HCT116 (cell line): ENCODE data around the gene ECSCR. TPM values are rescaled to one million over a fixed set of nuclear protein-coding genes. Genes with fewer than 3 reads are reported as not detected.
A peak's percentile ranks its signal among the peaks of the same experiment; 100 is the strongest.

Experiments used
- ATAC-seq: fragments of 200-7000 bp; cut with Tn5 transposase; 2 replicates; pipeline ENCODE4 v1.9.1; 2020; ENCODE audit warnings: mild to moderate bottlenecking, moderate library complexity
- BruUV-seq: library from RNA; stranded (reverse); fragments of 400-500 nt; replicated peaks from 2 replicates; lab custom pipeline; 2021; lab: Mats Ljungman, UMichigan
- CTCF ChIA-PET: fragments of 300-600 bp; sonication (Branson Sonifier 250); formaldehyde crosslinking; loops from one replicate; lab custom pipeline; 2021; ENCODE audit warnings: antibody characterized with exemption; lab: Charles Lee
- POLR2A ChIA-PET: fragments of 300-600, 350-600 bp; sonication (Branson Sonifier 250); formaldehyde crosslinking; loops from one replicate; lab custom pipeline; 2021; ENCODE audit warnings: antibody characterized with exemption; lab: Charles Lee
- RAD21 ChIA-PET, 2 experiments: fragments of 300-600 bp; sonication (Branson Sonifier 250); formaldehyde crosslinking; loops; one replicate each; lab custom pipeline; 2023; ENCODE audit warnings: low total read pairs in 2 of 2; ENCODE audit not compliant: uncharacterized antibody in 2 of 2, unreplicated experiment in 2 of 2, low non-redundant PET in 1 of 2; lab: Charles Lee
- DNase-seq: peaks from one replicate; pipeline ENCODE4 v3.0.0-alpha.2; 2010; ENCODE audit warnings: low read depth, low spot score
- H2AFZ ChIP-seq: fragments of 200-600 bp; shearing (Covaris generic), sonication (generic); 2 replicates; pipeline ENCODE4 v1.6.1; 2017; ENCODE audit warnings: low read depth, mixed run types, mixed read lengths, antibody characterized with exemption, low read length; ENCODE audit not compliant: poor library complexity, severe bottlenecking
- H3K27ac ChIP-seq: 2 replicates; pipeline ENCODE4 v1.5.1; 2012; ENCODE audit warnings: low read depth, low read length
- H3K27me3 ChIP-seq: fragments of 200-600 bp; sonication (generic); 2 replicates; pipeline ENCODE4 v1.6.1; 2016; ENCODE audit warnings: mixed run types, low read length, mixed read lengths; ENCODE audit not compliant: insufficient read depth
- H3K36me3 ChIP-seq, 2 experiments: fragments of 200-500 bp in 1 of 2; fragments of 200-600 bp in 1 of 2; sonication (Bioruptor generic) in 1 of 2; sonication (generic) in 1 of 2; 2 replicates each; pipeline versions ENCODE4 v1.5.1 to v1.6.1; 2014 to 2016; ENCODE audit warnings: low read length in 2 of 2, inconsistent platforms in 1 of 2, mixed read lengths in 1 of 2, mixed run types in 1 of 2; ENCODE audit not compliant: insufficient read depth in 2 of 2, control insufficient read depth in 1 of 2
- H3K4me1 ChIP-seq, 2 experiments: fragments of 200-600 bp in 1 of 2; sonication (generic) in 1 of 2; 2 replicates each; pipeline versions ENCODE4 v1.5.1 to v1.6.1; 2012 to 2017; ENCODE audit warnings: low read length in 2 of 2, inconsistent platforms in 1 of 2, mild to moderate bottlenecking in 1 of 2, mixed read lengths in 1 of 2, mixed run types in 1 of 2, moderate library complexity in 1 of 2; ENCODE audit not compliant: insufficient read depth in 2 of 2, control insufficient read depth in 1 of 2
- H3K4me2 ChIP-seq: fragments of 200-600 bp; sonication (generic); 2 replicates; pipeline ENCODE4 v1.6.1; 2017; ENCODE audit warnings: mixed run types, low read length, mixed read lengths
- H3K4me3 ChIP-seq, 2 experiments: fragments of 200-600 bp in 1 of 2; sonication (generic) in 1 of 2; replicated peaks in 1 of 2; 2 replicates each; pipeline ENCODE4 v1.5.1; 2011 to 2016; ENCODE audit warnings: low read length in 2 of 2, control low read depth in 1 of 2, low read depth in 1 of 2, mild to moderate bottlenecking in 1 of 2, mixed read lengths in 1 of 2, mixed run types in 1 of 2
- H3K79me2 ChIP-seq: fragments of 200-600 bp; sonication (generic); 2 replicates; pipeline ENCODE4 v1.6.1; 2017; ENCODE audit warnings: mild to moderate bottlenecking, mixed run types, low read length, moderate library complexity, mixed read lengths; ENCODE audit not compliant: insufficient read depth
- H3K9ac ChIP-seq: fragments of 200-600 bp; sonication (generic); 2 replicates; pipeline ENCODE4 v1.6.1; 2016; ENCODE audit warnings: low read length, mixed read lengths
- H3K9me2 ChIP-seq: fragments of 200-600 bp; sonication (generic), shearing (Covaris generic); 2 replicates; pipeline ENCODE4 v1.6.1; 2017; ENCODE audit warnings: mixed run types, mild to moderate bottlenecking, moderate library complexity; ENCODE audit not compliant: insufficient read depth
- H3K9me3 ChIP-seq, 2 experiments: fragments of 200-500 bp in 1 of 2; fragments of 200-600 bp in 1 of 2; sonication (Bioruptor generic) in 1 of 2; sonication (generic) in 1 of 2; 2 replicates each; pipeline ENCODE4 v1.6.1; 2014 to 2017; ENCODE audit warnings: low read length in 2 of 2, mixed read lengths in 2 of 2, inconsistent platforms in 1 of 2, low read depth in 1 of 2, mild to moderate bottlenecking in 1 of 2, mixed run types in 1 of 2, moderate library complexity in 1 of 2; ENCODE audit not compliant: control insufficient read depth in 1 of 2, insufficient read depth in 1 of 2
- H4K20me1 ChIP-seq: fragments of 200-600 bp; sonication (generic), shearing (Covaris generic); 2 replicates; pipeline ENCODE4 v1.6.1; 2017; ENCODE audit warnings: mixed run types, mild to moderate bottlenecking, moderate library complexity; ENCODE audit not compliant: insufficient read depth
- CBX3 ChIP-seq: IDR thresholded peaks from 2 replicates; pipeline ENCODE4 v1.6.1; 2012; ENCODE audit warnings: low read depth
- CEBPB ChIP-seq: IDR thresholded peaks from 2 replicates; pipeline ENCODE4 v1.6.1; 2012; ENCODE audit warnings: low read depth
- EGR1 ChIP-seq: IDR thresholded peaks from 2 replicates; pipeline ENCODE4 v1.6.1; 2012; ENCODE audit warnings: low read depth
- ELF1 ChIP-seq: IDR thresholded peaks from 2 replicates; pipeline ENCODE4 v1.6.1; 2012; ENCODE audit warnings: low read depth, borderline replicate concordance
- EZH2phosphoT487 ChIP-seq: fragments of 200-600 bp; IDR thresholded peaks from 2 replicates; pipeline ENCODE4 v1.6.1; 2018; ENCODE audit warnings: antibody characterized with exemption, borderline replicate concordance
- MAX ChIP-seq: IDR thresholded peaks from 2 replicates; pipeline ENCODE4 v1.6.1; 2012
- POLR2A ChIP-seq: IDR thresholded peaks from 2 replicates; pipeline ENCODE4 v1.7.0; 2011; ENCODE audit warnings: borderline replicate concordance; ENCODE audit not compliant: insufficient read depth, insufficient read length; ENCODE audit errors: extremely low read depth
- POLR2AphosphoS5 ChIP-seq: IDR thresholded peaks from 2 replicates; pipeline ENCODE4 v1.6.1; 2011; ENCODE audit warnings: mild to moderate bottlenecking, low read depth, low read length, moderate library complexity
- RAD21 ChIP-seq: IDR thresholded peaks from 2 replicates; pipeline ENCODE4 v1.6.1; 2012; ENCODE audit warnings: low read depth, mild to moderate bottlenecking
- SIN3A ChIP-seq: IDR thresholded peaks from 2 replicates; pipeline ENCODE4 v1.6.1; 2012; ENCODE audit warnings: low read depth
- YY1 ChIP-seq: IDR thresholded peaks from 2 replicates; pipeline ENCODE4 v1.6.1; 2011; ENCODE audit warnings: low read length, low read depth, moderate library complexity, mild to moderate bottlenecking; ENCODE audit not compliant: insufficient replicate concordance; ENCODE audit errors: extremely low read depth
- ZBTB33 ChIP-seq: IDR thresholded peaks from 2 replicates; pipeline ENCODE4 v1.6.1; 2011; ENCODE audit warnings: mild to moderate bottlenecking, low read length, moderate library complexity; ENCODE audit not compliant: insufficient replicate concordance; ENCODE audit errors: extremely low read depth
- ZFX ChIP-seq: fragments of 450-650 bp; IDR thresholded peaks from 2 replicates; pipeline ENCODE4 v1.6.1; 2017
- ZNF274 ChIP-seq: fragments of 200-500 bp; sonication (Bioruptor generic); IDR thresholded peaks from 2 replicates; pipeline ENCODE4 v1.6.1; 2014; ENCODE audit warnings: mild to moderate bottlenecking, low read depth, low read length, inconsistent platforms
- intact Hi-C: fragments of 100-400 bp; cut with micrococcal nuclease; formaldehyde crosslinking; loops from 2 replicates; pipeline ENCODE4 v1.10.0; 2022
- total RNA-seq: library from RNA; stranded (reverse); gene quantifications from one replicate; pipeline ENCODE4 v1.2.1, GENCODE V29; 2021; ENCODE audit not compliant: unreplicated experiment
- TF ChIP-seq, protein P1 (sequence below), 3 experiments: fragments of 200-600 bp in 1 of 3; sonication (generic) in 1 of 3; IDR thresholded peaks in 2 of 3; conservative IDR thresholded peaks in 1 of 3; 2 replicates each; pipeline ENCODE4 v1.5.1; 2012 to 2017; ENCODE audit warnings: low read depth in 2 of 3, low read length in 2 of 3, antibody characterized with exemption in 1 of 3, borderline replicate concordance in 1 of 3, control low read depth in 1 of 3, mild to moderate bottlenecking in 1 of 3, mixed read lengths in 1 of 3, mixed run types in 1 of 3, moderate library complexity in 1 of 3; ENCODE audit not compliant: insufficient read depth in 1 of 3

The ECSCR gene
- total RNA-seq, 1 experiment from 2014 or later, result not detected

GRCh38 chr5:139481580-139482049, 19.1 kb upstream of the ECSCR start:
- Histone ChIP-seq H3K9ac (peak overlapping the region; percentile 61), H3K4me2 (peak overlapping the region; percentile 68), H3K9me3 (no peaks in the 10 kb centered on the region), H3K4me3 (peak overlapping the region; percentile 40 to 54), H3K79me2 (no peaks in the 10 kb centered on the region), H4K20me1 (no peaks in the 10 kb centered on the region), H3K36me3 (0 out of 4 replicates have a peak, but pooled peaks cover 0 to 2% of the 10 kb centered on the region in 2 experiments), H3K9me2 (no peaks in the 10 kb centered on the region), H3K27me3 (no peaks in the 10 kb centered on the region), H2AFZ (peak overlapping the region; percentile 73), H3K27ac (peak overlapping the region; percentile 94), H3K4me1 (peaks cover 26 to 30% of the 10 kb centered on the region in 2 experiments)
- TF ChIP-seq ZFX, result no peak
- TF ChIP-seq YY1, result no peak
- no peak for TF ChIP-seq ELF1
- no peak for TF ChIP-seq CEBPB
- TF ChIP-seq SIN3A, result no peak
- no peak for TF ChIP-seq POLR2A
- TF ChIP-seq MAX, result no peak
- TF ChIP-seq ZBTB33, result no peak
- no peak for TF ChIP-seq POLR2AphosphoS5
- TF ChIP-seq, protein P1, sequence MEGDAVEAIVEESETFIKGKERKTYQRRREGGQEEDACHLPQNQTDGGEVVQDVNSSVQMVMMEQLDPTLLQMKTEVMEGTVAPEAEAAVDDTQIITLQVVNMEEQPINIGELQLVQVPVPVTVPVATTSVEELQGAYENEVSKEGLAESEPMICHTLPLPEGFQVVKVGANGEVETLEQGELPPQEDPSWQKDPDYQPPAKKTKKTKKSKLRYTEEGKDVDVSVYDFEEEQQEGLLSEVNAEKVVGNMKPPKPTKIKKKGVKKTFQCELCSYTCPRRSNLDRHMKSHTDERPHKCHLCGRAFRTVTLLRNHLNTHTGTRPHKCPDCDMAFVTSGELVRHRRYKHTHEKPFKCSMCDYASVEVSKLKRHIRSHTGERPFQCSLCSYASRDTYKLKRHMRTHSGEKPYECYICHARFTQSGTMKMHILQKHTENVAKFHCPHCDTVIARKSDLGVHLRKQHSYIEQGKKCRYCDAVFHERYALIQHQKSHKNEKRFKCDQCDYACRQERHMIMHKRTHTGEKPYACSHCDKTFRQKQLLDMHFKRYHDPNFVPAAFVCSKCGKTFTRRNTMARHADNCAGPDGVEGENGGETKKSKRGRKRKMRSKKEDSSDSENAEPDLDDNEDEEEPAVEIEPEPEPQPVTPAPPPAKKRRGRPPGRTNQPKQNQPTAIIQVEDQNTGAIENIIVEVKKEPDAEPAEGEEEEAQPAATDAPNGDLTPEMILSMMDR (IDR thresholded peaks at IDR 0.05 in 2 of 3, conservative IDR thresholded peaks at IDR 0.05 in 1 of 3; ENCODE audit: borderline replicate concordance in 1 of 3, insufficient read depth in 1 of 3, low read depth in 2 of 3, low read length in 2 of 3), result peak in 2 of 3 experiments; percentile 30 to 35; a peak in 3 of 6 replicates
- TF ChIP-seq ZNF274, result no peak
- no peak for TF ChIP-seq CBX3
- no peak for TF ChIP-seq EGR1
- TF ChIP-seq EZH2phosphoT487, result no peak
- TF ChIP-seq RAD21, result 0 out of 2 replicates have a peak, but pooled peaks have one; percentile 20
- CTCF ChIA-PET, result interaction anchor here (0.6 to 1.8 kb wide), 4 partner anchors 10 to 1454 kb away, joined by 3 to 8 read pairs (median 4); no protein-coding TSS in a partner anchor
- no peak for DNase-seq
- peak; percentile 66 for ATAC-seq
- POLR2A ChIA-PET, result interaction anchor here (0.8 to 1.5 kb wide), 5 partner anchors 8 to 79 kb away, joined by 3 to 7 read pairs (median 3); partner anchors contain the start of genes DNAJC18 and UBE2D2
- BruUV-seq, result no TSS peak
- RAD21 ChIA-PET, result interaction anchor here in 1 of 2 experiments (1.3 kb wide), 1 partner anchor 32 kb away, joined by 3 read pairs; no protein-coding TSS in a partner anchor
- intact Hi-C loops, result no loop called here
